ENCODE measurements around the gene TRPV3.
"Not testable (repeated sequence)": the region's sequence is repeated elsewhere in the genome, so short reads cannot be mapped to it uniquely, and the experiment has no call there.

The TRPV3 gene

GRCh38 chr17:3514873-3515272 is 42.7 kb downstream of the TRPV3 start:
- DNase-seq, result no peak

GRCh38 chr17:3514167-3514566 is 43.4 kb downstream of the TRPV3 start:
- DNase-seq, result not testable (repeated sequence)

GRCh38 chr17:3513305-3514035 is 44.1 kb downstream of the TRPV3 start:
- no peak for DNase-seq

GRCh38 chr17:3512505-3513171 is 45.0 kb downstream of the TRPV3 start:
- DNase-seq, result no peak

- no peak for DNase-seq
Observed at GRCh38 chr17:3511852-3512504, 45.6 kb downstream of the TRPV3 start.

GRCh38 chr17:3510090-3510489 is 47.5 kb downstream of the TRPV3 start:
- DNase-seq, result no peak

- DNase-seq, result no peak
Observed at GRCh38 chr17:3507869-3508268, 49.7 kb downstream of the TRPV3 start.

- no peak for DNase-seq
Observed at GRCh38 chr17:3507071-3507470, 50.5 kb downstream of the TRPV3 start.

- DNase-seq, result no peak
Observed at GRCh38 chr17:3506054-3506453, 51.6 kb downstream of the TRPV3 start.

GRCh38 chr17:3505008-3505407 is 52.6 kb downstream of the TRPV3 start:
- no peak for DNase-seq

GRCh38 chr17:3503285-3503684 is 54.3 kb downstream of the TRPV3 start:
- no peak for DNase-seq

- no peak for DNase-seq
Observed at GRCh38 chr17:3502466-3502865, 55.1 kb downstream of the TRPV3 start.

- DNase-seq, result no peak
Observed at GRCh38 chr17:3501344-3501743, 56.3 kb downstream of the TRPV3 start.

GRCh38 chr17:3497101-3497500 is 60.5 kb downstream of the TRPV3 start:
- DNase-seq, result no peak

GRCh38 chr17:3485481-3486068 is 72.0 kb downstream of the TRPV3 start:
- DNase-seq, result no peak

GRCh38 chr17:3482852-3483251 is 74.8 kb downstream of the TRPV3 start:
- DNase-seq, result no peak

GRCh38 chr17:3479988-3480387 is 77.6 kb downstream of the TRPV3 start:
- DNase-seq, result no peak

GRCh38 chr17:3475812-3476610 is 81.6 kb downstream of the TRPV3 start, which contains the start of gene ASPA:
Gene ASPA (plus strand): TSS chr17:3475997. CDS start chr17:3476160, 163 bp downstream.
- no peak for DNase-seq

GRCh38 chr17:3475251-3475685 is 82.3 kb downstream of the TRPV3 start:
- no peak for DNase-seq

- DNase-seq, result no peak
Observed at GRCh38 chr17:3474212-3474611, 83.4 kb downstream of the TRPV3 start.

GRCh38 chr17:3472137-3472536 is 85.5 kb downstream of the TRPV3 start:
- DNase-seq, result peak; percentile 11

GRCh38 chr17:3471599-3471998 is 86.0 kb downstream of the TRPV3 start, which contains the start of gene SPATA22:
Gene SPATA22 (minus strand): TSS chr17:3471819. CDS start chr17:3469325, 2,494 bp downstream.
- no peak for DNase-seq
